Measurements from ENCODE around the gene ERVW-1. TPM values are rescaled to one million over a fixed set of nuclear protein-coding genes. Genes with fewer than 3 reads are reported as not detected.
A peak's percentile ranks its signal among the peaks of the same experiment; 100 is the strongest.

ERVW-1 gene
- total RNA-seq, 1 donor from 2014 or later, result not detected

GRCh38 chr7:92436612-92437445 is 40.9 kb downstream of the ERVW-1 start:
- H3K4me1 Mint-ChIP-seq (ENCODE audit: low read depth), result no peaks in the 10 kb centered on the region
- intact Hi-C loops (cut with micrococcal nuclease), result no loop called here
- H3K9me3 Mint-ChIP-seq, result no peaks in the 10 kb centered on the region
- no peak overlapping the region for H3K4me3 Mint-ChIP-seq
- H3K27ac Mint-ChIP-seq, result no peak overlapping the region
- no peak for DNase-seq (ENCODE audit: low spot score)
- peaks cover 7% of the 10 kb centered on the region for H3K27me3 Mint-ChIP-seq (ENCODE audit: insufficient read depth)
- H3K36me3 Mint-ChIP-seq (ENCODE audit: low read depth), result no peaks in the 10 kb centered on the region

GRCh38 chr7:92435542-92435941 is 42.2 kb downstream of the ERVW-1 start:
- Mint-ChIP-seq H3K36me3 (ENCODE audit: low read depth) (no peaks in the 10 kb centered on the region), H3K9me3 (no peaks in the 10 kb centered on the region), H3K4me3 (no peak overlapping the region), H3K27me3 (ENCODE audit: insufficient read depth) (peaks cover 9% of the 10 kb centered on the region), H3K4me1 (ENCODE audit: low read depth) (no peaks in the 10 kb centered on the region), H3K27ac (no peak overlapping the region)
- intact Hi-C loops (cut with micrococcal nuclease), result no loop called here
- DNase-seq (ENCODE audit: low spot score), result no peak

GRCh38 chr7:92433019-92433418 is 44.7 kb downstream of the ERVW-1 start:
- Mint-ChIP-seq H3K4me3 (no peak overlapping the region), H3K36me3 (ENCODE audit: low read depth) (no peaks in the 10 kb centered on the region), H3K4me1 (ENCODE audit: low read depth) (peaks cover 7% of the 10 kb centered on the region), H3K27ac (no peak overlapping the region), H3K9me3 (no peaks in the 10 kb centered on the region), H3K27me3 (ENCODE audit: insufficient read depth) (peaks cover 2% of the 10 kb centered on the region)
- DNase-seq (ENCODE audit: low spot score), result no peak
- intact Hi-C loops (cut with micrococcal nuclease), result no loop called here

GRCh38 chr7:92432299-92432946 is 45.3 kb downstream of the ERVW-1 start:
- H3K4me3 Mint-ChIP-seq, result no peak overlapping the region
- H3K27ac Mint-ChIP-seq, result no peak overlapping the region
- H3K36me3 Mint-ChIP-seq (ENCODE audit: low read depth), result no peaks in the 10 kb centered on the region
- peaks cover 2% of the 10 kb centered on the region for H3K27me3 Mint-ChIP-seq (ENCODE audit: insufficient read depth)
- intact Hi-C loops (cut with micrococcal nuclease), result no loop called here
- peaks cover 7% of the 10 kb centered on the region for H3K4me1 Mint-ChIP-seq (ENCODE audit: low read depth)
- no peak for DNase-seq (ENCODE audit: low spot score)
- no peaks in the 10 kb centered on the region for H3K9me3 Mint-ChIP-seq

GRCh38 chr7:92427193-92427592 is 50.6 kb downstream of the ERVW-1 start:
- no peak for DNase-seq (ENCODE audit: low spot score)
- H3K4me1 Mint-ChIP-seq (ENCODE audit: low read depth), result peaks cover 20% of the 10 kb centered on the region
- H3K27ac Mint-ChIP-seq, result no peak overlapping the region
- no peaks in the 10 kb centered on the region for H3K9me3 Mint-ChIP-seq
- no peaks in the 10 kb centered on the region for H3K36me3 Mint-ChIP-seq (ENCODE audit: low read depth)
- intact Hi-C loops (cut with micrococcal nuclease), result no loop called here
- peaks cover 5% of the 10 kb centered on the region for H3K27me3 Mint-ChIP-seq (ENCODE audit: insufficient read depth)
- no peak overlapping the region for H3K4me3 Mint-ChIP-seq

- Mint-ChIP-seq H3K4me3 (no peak overlapping the region), H3K9me3 (no peaks in the 10 kb centered on the region), H3K27me3 (ENCODE audit: insufficient read depth) (peaks cover 3% of the 10 kb centered on the region), H3K27ac (no peak overlapping the region), H3K36me3 (ENCODE audit: low read depth) (no peaks in the 10 kb centered on the region), H3K4me1 (ENCODE audit: low read depth) (peaks cover 20% of the 10 kb centered on the region)
- no peak for DNase-seq (ENCODE audit: low spot score)
- intact Hi-C loops (cut with micrococcal nuclease), result no loop called here
Observed at GRCh38 chr7:92425311-92425947, 52.3 kb downstream of the ERVW-1 start.

GRCh38 chr7:92423710-92424131 is 54.0 kb downstream of the ERVW-1 start:
- intact Hi-C loops (cut with micrococcal nuclease), result loop anchor here (1.0 to 5.0 kb wide), 4 partner anchors 24 to 632 kb away; partner anchors contain the start of genes CYP51A1 and GATAD1
- peak overlapping the region; percentile 55 for H3K27ac Mint-ChIP-seq
- H3K4me1 Mint-ChIP-seq (ENCODE audit: low read depth), result peaks cover 13% of the 10 kb centered on the region

GRCh38 chr7:92422926-92423325 is 54.8 kb downstream of the ERVW-1 start:
- intact Hi-C loops (cut with micrococcal nuclease), result loop anchor here (5.0 kb wide), 1 partner anchor 39 kb away; no protein-coding TSS in a partner anchor
- H3K9me3 Mint-ChIP-seq, result no peaks in the 10 kb centered on the region
- no peak overlapping the region for H3K4me3 Mint-ChIP-seq
- no peaks in the 10 kb centered on the region for H3K36me3 Mint-ChIP-seq (ENCODE audit: low read depth)
- peaks cover 3% of the 10 kb centered on the region for H3K27me3 Mint-ChIP-seq (ENCODE audit: insufficient read depth)
- H3K27ac Mint-ChIP-seq, result no peak overlapping the region
- H3K4me1 Mint-ChIP-seq (ENCODE audit: low read depth), result peaks cover 13% of the 10 kb centered on the region
- no peak for DNase-seq (ENCODE audit: low spot score)

More at GRCh38 chr7:92423710-92424131, 54.0 kb downstream of the ERVW-1 start:
- peak overlapping the region; percentile 43 for H3K4me3 Mint-ChIP-seq
- H3K9me3 Mint-ChIP-seq, result no peaks in the 10 kb centered on the region
- H3K27me3 Mint-ChIP-seq (ENCODE audit: insufficient read depth), result peaks cover 3% of the 10 kb centered on the region
- no peaks in the 10 kb centered on the region for H3K36me3 Mint-ChIP-seq (ENCODE audit: low read depth)
- DNase-seq (ENCODE audit: low spot score), result no peak

GRCh38 chr7:92421676-92422435 is 55.9 kb downstream of the ERVW-1 start:
- no peak overlapping the region for H3K27ac Mint-ChIP-seq
- intact Hi-C loops (cut with micrococcal nuclease), result loop anchor here (5.0 kb wide), 1 partner anchor 40 kb away; no protein-coding TSS in a partner anchor
- H3K27me3 Mint-ChIP-seq (ENCODE audit: insufficient read depth), result peaks cover 3% of the 10 kb centered on the region
- peaks cover 13% of the 10 kb centered on the region for H3K4me1 Mint-ChIP-seq (ENCODE audit: low read depth)
- no peak for DNase-seq (ENCODE audit: low spot score)
- no peaks in the 10 kb centered on the region for H3K9me3 Mint-ChIP-seq
- no peaks in the 10 kb centered on the region for H3K36me3 Mint-ChIP-seq (ENCODE audit: low read depth)
- H3K4me3 Mint-ChIP-seq, result no peak overlapping the region

Other genes starting within 250 kb of the ERVW-1 start
- 48.2 and 48.3 TPM in 2 replicates for gene KRIT1, start 232.0 kb downstream of the ERVW-1 start, total RNA-seq
- gene ANKIB1, start 232.0 kb downstream of the ERVW-1 start, total RNA-seq, result 60.9 and 61.8 TPM in 2 replicates
- 18.4 and 18.8 TPM in 2 replicates for gene GATAD1, start 30.5 kb downstream of the ERVW-1 start, total RNA-seq
- gene PEX1, start 50.6 kb upstream of the ERVW-1 start, total RNA-seq, result 14.7 and 17.0 TPM in 2 replicates
- gene RBM48, start 50.8 kb upstream of the ERVW-1 start, total RNA-seq, result 17.2 and 17.6 TPM in 2 replicates
- 39.3 and 42.7 TPM in 2 replicates for gene FAM133B, start 112.4 kb upstream of the ERVW-1 start, total RNA-seq